ENCODE data around the gene BICD1. TPM values are rescaled to one million over a fixed set of nuclear protein-coding genes. Genes with fewer than 3 reads are reported as not detected.
A peak's percentile ranks its signal among the peaks of the same experiment; 100 is the strongest.
"Not testable (repeated sequence)": the region's sequence is repeated elsewhere in the genome, so short reads cannot be mapped to it uniquely, and the experiment has no call there.

BICD1 gene
- polyA plus RNA-seq, 6 donors from 2014 or later, result 2.9 to 20.6 (median 13.1) TPM

GRCh38 chr12:32084017-32084688, 22.5 kb upstream of the BICD1 start:
- no peaks in the 10 kb centered on the region for H3K36me3 Mint-ChIP-seq
- peaks cover 0 to 2% (median 0%) of the 10 kb centered on the region in 7 donors for H3K9me3 Mint-ChIP-seq
- H3K4me3 Mint-ChIP-seq, result no peak overlapping the region
- ATAC-seq (ENCODE audit: low read depth in 2 of 2) (no peak), DNase-seq (no peak)
- H3K4me1 Mint-ChIP-seq, result peaks cover 0 to 16% (median 0%) of the 10 kb centered on the region in 3 donors
- no peaks in the 10 kb centered on the region for H3K27me3 Mint-ChIP-seq
- H3K27ac Mint-ChIP-seq, result peak overlapping the region in 2 of 6 donors; percentile 47 to 70

GRCh38 chr12:32084753-32085152, 21.9 kb upstream of the BICD1 start:
- no peak for ATAC-seq (ENCODE audit: low read depth in 2 of 2)
- Mint-ChIP-seq H3K9me3 (peaks cover 0 to 2% (median 0%) of the 10 kb centered on the region in 7 donors), H3K27me3 (no peaks in the 10 kb centered on the region), H3K36me3 (no peaks in the 10 kb centered on the region), H3K27ac (no peak overlapping the region), H3K4me1 (peaks cover 0 to 16% (median 0%) of the 10 kb centered on the region in 3 donors), H3K4me3 (no peak overlapping the region)
- DNase-seq, result no peak

- peaks cover 0 to 16% (median 0%) of the 10 kb centered on the region in 3 donors for H3K4me1 Mint-ChIP-seq
- no peaks in the 10 kb centered on the region for H3K36me3 Mint-ChIP-seq
- H3K4me3 Mint-ChIP-seq, result no peak overlapping the region
- peaks cover 0 to 2% (median 0%) of the 10 kb centered on the region in 7 donors for H3K9me3 Mint-ChIP-seq
- no peak for DNase-seq
- H3K27me3 Mint-ChIP-seq, result no peaks in the 10 kb centered on the region
- ATAC-seq (ENCODE audit: low read depth in 2 of 2), result no peak
- no peak overlapping the region for H3K27ac Mint-ChIP-seq
Observed at GRCh38 chr12:32087306-32087705, 19.3 kb upstream of the BICD1 start.

- ATAC-seq (ENCODE audit: low read depth in 2 of 2) (no peak), DNase-seq (no peak)
- Mint-ChIP-seq H3K36me3 (no peaks in the 10 kb centered on the region), H3K9me3 (peaks cover 0 to 2% (median 0%) of the 10 kb centered on the region in 7 donors), H3K27me3 (no peaks in the 10 kb centered on the region), H3K27ac (no peak overlapping the region), H3K4me3 (peak overlapping the region in 1 of 8 donors; percentile 35), H3K4me1 (peaks cover 0 to 11% (median 0%) of the 10 kb centered on the region in 3 donors)
Observed at GRCh38 chr12:32089156-32089555, 17.5 kb upstream of the BICD1 start.

- ATAC-seq (ENCODE audit: low read depth in 2 of 2) (no peak), DNase-seq (no peak)
- peaks cover 0 to 2% (median 0%) of the 10 kb centered on the region in 7 donors for H3K9me3 Mint-ChIP-seq
- no peaks in the 10 kb centered on the region for H3K27me3 Mint-ChIP-seq
- H3K4me3 Mint-ChIP-seq, result no peak overlapping the region
- peaks cover 0 to 6% (median 0%) of the 10 kb centered on the region in 3 donors for H3K4me1 Mint-ChIP-seq
- H3K27ac Mint-ChIP-seq, result no peak overlapping the region
- no peaks in the 10 kb centered on the region for H3K36me3 Mint-ChIP-seq
Observed at GRCh38 chr12:32089586-32089985, 17.1 kb upstream of the BICD1 start.

- ATAC-seq (ENCODE audit: low read depth in 2 of 2), result no peak
- H3K9me3 Mint-ChIP-seq, result no peaks in the 10 kb centered on the region
- H3K27me3 Mint-ChIP-seq, result no peaks in the 10 kb centered on the region
- no peaks in the 10 kb centered on the region for H3K4me1 Mint-ChIP-seq
- H3K27ac Mint-ChIP-seq, result no peak overlapping the region
- H3K4me3 Mint-ChIP-seq, result no peak overlapping the region
- H3K36me3 Mint-ChIP-seq, result no peaks in the 10 kb centered on the region
- DNase-seq, result no peak
Observed at GRCh38 chr12:32091696-32092095, 15.0 kb upstream of the BICD1 start.

GRCh38 chr12:32098112-32098511, 8.5 kb upstream of the BICD1 start:
- ATAC-seq (ENCODE audit: low read depth in 2 of 2), result no peak
- Mint-ChIP-seq H3K27me3 (no peaks in the 10 kb centered on the region), H3K27ac (no peak overlapping the region), H3K4me3 (no peak overlapping the region), H3K9me3 (no peaks in the 10 kb centered on the region), H3K4me1 (no peaks in the 10 kb centered on the region), H3K36me3 (no peaks in the 10 kb centered on the region)
- DNase-seq, result no peak

GRCh38 chr12:32099275-32099674, 7.4 kb upstream of the BICD1 start:
- ATAC-seq (ENCODE audit: low read depth in 2 of 2); DNase-seq; H3K4me3 Mint-ChIP-seq; H3K4me1 Mint-ChIP-seq; H3K27me3 Mint-ChIP-seq; H3K9me3 Mint-ChIP-seq; H3K36me3 Mint-ChIP-seq: not testable (repeated sequence)
- peak overlapping the region in 1 of 6 donors; percentile 72 for H3K27ac Mint-ChIP-seq

GRCh38 chr12:32100361-32100760, 6.3 kb upstream of the BICD1 start:
- DNase-seq (no peak), ATAC-seq (ENCODE audit: low read depth in 2 of 2) (no peak)
- no peaks in the 10 kb centered on the region for H3K4me1 Mint-ChIP-seq
- no peaks in the 10 kb centered on the region for H3K27me3 Mint-ChIP-seq
- no peak overlapping the region for H3K27ac Mint-ChIP-seq
- no peak overlapping the region for H3K4me3 Mint-ChIP-seq
- no peaks in the 10 kb centered on the region for H3K9me3 Mint-ChIP-seq
- no peaks in the 10 kb centered on the region for H3K36me3 Mint-ChIP-seq

GRCh38 chr12:32100888-32101287, 5.8 kb upstream of the BICD1 start:
- Mint-ChIP-seq H3K4me3 (no peak overlapping the region), H3K4me1 (peaks cover 1 to 3% (median 1%) of the 10 kb centered on the region in 3 donors), H3K27ac (peak overlapping the region in 1 of 6 donors; percentile 4), H3K9me3 (no peaks in the 10 kb centered on the region), H3K36me3 (no peaks in the 10 kb centered on the region), H3K27me3 (no peaks in the 10 kb centered on the region)
- ATAC-seq (ENCODE audit: low read depth in 2 of 2) (no peak), DNase-seq (no peak)

GRCh38 chr12:32102234-32102633, 4.4 kb upstream of the BICD1 start:
- H3K4me3 Mint-ChIP-seq, result no peak overlapping the region
- H3K27ac Mint-ChIP-seq, result no peak overlapping the region
- no peaks in the 10 kb centered on the region for H3K27me3 Mint-ChIP-seq
- H3K36me3 Mint-ChIP-seq, result no peaks in the 10 kb centered on the region
- DNase-seq (no peak), ATAC-seq (ENCODE audit: low read depth in 2 of 2) (no peak)
- H3K4me1 Mint-ChIP-seq, result peaks cover 4 to 12% (median 8%) of the 10 kb centered on the region in 3 donors
- no peaks in the 10 kb centered on the region for H3K9me3 Mint-ChIP-seq

GRCh38 chr12:32104572-32105355, 1.9 kb upstream of the BICD1 start:
- Mint-ChIP-seq H3K9me3 (no peaks in the 10 kb centered on the region), H3K4me3 (peak overlapping the region in 5 of 8 donors; percentile 36 to 90 (median 54)), H3K27ac (peak overlapping the region in 1 of 6 donors; percentile 67), H3K4me1 (peaks cover 18 to 31% (median 27%) of the 10 kb centered on the region in 3 donors), H3K36me3 (no peaks in the 10 kb centered on the region), H3K27me3 (no peaks in the 10 kb centered on the region)
- no peak for DNase-seq
- ATAC-seq (ENCODE audit: low read depth in 2 of 2), result no peak

- Mint-ChIP-seq H3K9me3 (no peaks in the 10 kb centered on the region), H3K4me1 (peaks cover 23 to 36% (median 34%) of the 10 kb centered on the region in 3 donors), H3K27me3 (no peaks in the 10 kb centered on the region), H3K36me3 (no peaks in the 10 kb centered on the region), H3K27ac (peak overlapping the region; percentile 6 to 90 (median 52)), H3K4me3 (peak overlapping the region; percentile 83 to 100 (median 90))
- ATAC-seq (ENCODE audit: low read depth in 2 of 2) (no peak), DNase-seq (peak; percentile 5)
Observed at GRCh38 chr12:32105986-32106516, 596 bp upstream of the BICD1 start.
